Suprapubic skin (tissue), 4 donors: ENCODE data around the gene IL17A. TPM values are rescaled to one million over a fixed set of nuclear protein-coding genes. Genes with fewer than 3 reads are reported as not detected.

Experiments used
- DNase-seq, 2 donors: peaks; one replicate each; pipeline ENCODE4 v3.0.0-alpha.2; 2019; ENCODE audit warnings: low spot score in 2 of 2
- H3K27ac ChIP-seq: fragments of 200-600 bp; sonication (generic); one replicate; pipeline ENCODE4 v1.5.1; 2019
- H3K27me3 ChIP-seq: fragments of 200-600 bp; sonication (generic); one replicate; pipeline ENCODE4 v1.5.1; 2019
- H3K36me3 ChIP-seq: fragments of 200-600 bp; sonication (generic); one replicate; pipeline ENCODE4 v1.5.1; 2019
- H3K4me1 ChIP-seq: fragments of 200-600 bp; sonication (generic); one replicate; pipeline ENCODE4 v1.5.1; 2019
- H3K4me3 ChIP-seq: fragments of 200-600 bp; sonication (generic); one replicate; pipeline ENCODE4 v1.5.1; 2019; ENCODE audit warnings: mild to moderate bottlenecking
- H3K9me3 ChIP-seq: fragments of 200-600 bp; sonication (generic); one replicate; pipeline ENCODE4 v1.5.1; 2019
- EP300 ChIP-seq: sonication (generic); formaldehyde crosslinking; IDR thresholded peaks from one replicate; pipeline ENCODE4 v1.6.1; 2017; ENCODE audit warnings: antibody characterized with exemption
- POLR2A ChIP-seq, 2 donors: fragments of 450-650 bp; IDR thresholded peaks; one replicate each; pipeline ENCODE4 v1.6.1; 2017; ENCODE audit warnings: antibody characterized with exemption in 2 of 2, mild to moderate bottlenecking in 2 of 2, moderate library complexity in 2 of 2
- POLR2AphosphoS5 ChIP-seq, 3 donors: sonication (generic); formaldehyde crosslinking; IDR thresholded peaks; one replicate each; pipeline ENCODE4 v1.6.1; 2017; ENCODE audit warnings: antibody characterized with exemption in 3 of 3
- WGBS: methylation state at CpG from one replicate; pipeline ENCODE4 v1.1.5; 2018; 5-methylcytosine and 5-hydroxymethylcytosine counted together
- total RNA-seq, 4 donors: library from RNA; depleted of rRNA; stranded (reverse); fragments of >200 nt; gene quantifications; one replicate each; pipeline ENCODE4 v1.1.0, GENCODE V29; 2016
- TF ChIP-seq, protein P1 (sequence below), 2 donors: fragments of 200-600 bp in 1 of 2; fragments of 450-650 bp in 1 of 2; sonication (generic) in 1 of 2; IDR thresholded peaks; one replicate each; pipeline ENCODE4 v1.5.1; 2016 to 2019; ENCODE audit warnings: antibody characterized with exemption in 2 of 2, mild to moderate bottlenecking in 1 of 2, moderate library complexity in 1 of 2

The IL17A gene
- total RNA-seq, 4 donors from 2014 or later = not detected

DNA sequence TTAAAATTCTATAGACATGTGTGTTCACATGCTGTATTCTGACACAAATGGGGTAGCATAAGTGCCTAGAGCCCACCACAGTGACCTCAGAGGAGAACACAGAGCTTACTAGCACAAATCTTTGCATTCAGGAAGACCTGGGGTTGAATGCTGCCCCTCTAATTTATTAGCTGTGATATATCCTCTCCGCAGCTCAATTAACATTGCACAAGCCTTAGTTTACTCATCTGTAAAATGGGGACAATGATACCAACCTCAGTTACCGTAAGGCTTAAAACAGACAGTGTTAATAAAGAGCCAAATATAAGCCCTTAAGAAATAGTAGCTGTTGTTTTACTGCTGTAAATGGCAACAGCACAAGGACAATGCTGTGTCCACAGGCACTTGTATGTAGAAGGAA lies 36.2 kb upstream of the IL17A start:
- TF ChIP-seq EP300 (no peak), POLR2A (IDR thresholded peaks at IDR 0.05) (no peak), POLR2AphosphoS5 (IDR thresholded peaks at IDR 0.05) (no peak)
- TF ChIP-seq, protein P1, sequence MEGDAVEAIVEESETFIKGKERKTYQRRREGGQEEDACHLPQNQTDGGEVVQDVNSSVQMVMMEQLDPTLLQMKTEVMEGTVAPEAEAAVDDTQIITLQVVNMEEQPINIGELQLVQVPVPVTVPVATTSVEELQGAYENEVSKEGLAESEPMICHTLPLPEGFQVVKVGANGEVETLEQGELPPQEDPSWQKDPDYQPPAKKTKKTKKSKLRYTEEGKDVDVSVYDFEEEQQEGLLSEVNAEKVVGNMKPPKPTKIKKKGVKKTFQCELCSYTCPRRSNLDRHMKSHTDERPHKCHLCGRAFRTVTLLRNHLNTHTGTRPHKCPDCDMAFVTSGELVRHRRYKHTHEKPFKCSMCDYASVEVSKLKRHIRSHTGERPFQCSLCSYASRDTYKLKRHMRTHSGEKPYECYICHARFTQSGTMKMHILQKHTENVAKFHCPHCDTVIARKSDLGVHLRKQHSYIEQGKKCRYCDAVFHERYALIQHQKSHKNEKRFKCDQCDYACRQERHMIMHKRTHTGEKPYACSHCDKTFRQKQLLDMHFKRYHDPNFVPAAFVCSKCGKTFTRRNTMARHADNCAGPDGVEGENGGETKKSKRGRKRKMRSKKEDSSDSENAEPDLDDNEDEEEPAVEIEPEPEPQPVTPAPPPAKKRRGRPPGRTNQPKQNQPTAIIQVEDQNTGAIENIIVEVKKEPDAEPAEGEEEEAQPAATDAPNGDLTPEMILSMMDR (IDR thresholded peaks at IDR 0.05) = no peak
- H3K9me3 ChIP-seq = no peaks in the 10 kb centered on the region
- no peak for DNase-seq
- H3K4me1 ChIP-seq = no peaks in the 10 kb centered on the region
- H3K4me3 ChIP-seq = no peak overlapping the region
- H3K27ac ChIP-seq = no peak overlapping the region
- H3K36me3 ChIP-seq = no peaks in the 10 kb centered on the region
- peaks cover 7% of the 10 kb centered on the region for H3K27me3 ChIP-seq
- 95% methylated on average over 2 of the region's 2 CpGs for WGBS

DNA sequence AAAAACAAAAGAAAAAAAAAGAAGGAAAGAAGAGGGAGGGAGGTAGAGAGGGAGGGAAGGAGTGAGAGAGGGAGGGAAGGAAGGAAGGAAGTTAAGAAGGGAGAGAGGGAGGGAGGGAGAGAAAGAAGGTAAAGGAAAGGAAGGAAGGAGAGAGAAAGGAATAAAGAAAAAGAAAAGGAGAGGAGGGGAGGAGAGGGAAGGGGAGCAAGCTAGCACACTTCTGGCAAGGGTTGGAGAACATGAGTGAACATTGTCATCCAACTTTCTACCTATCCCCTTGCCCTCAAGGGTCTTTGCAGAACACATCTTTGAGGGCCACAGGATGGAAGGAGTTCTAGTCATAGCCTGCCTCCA lies 34.1 kb upstream of the IL17A start:
- H3K9me3 ChIP-seq = no peaks in the 10 kb centered on the region
- DNase-seq = no peak
- H3K4me3 ChIP-seq = no peak overlapping the region
- TF ChIP-seq POLR2AphosphoS5 (IDR thresholded peaks at IDR 0.05) = no peak
- TF ChIP-seq EP300 = no peak
- TF ChIP-seq, protein P1 (IDR thresholded peaks at IDR 0.05) = no peak
- no peak for TF ChIP-seq POLR2A (IDR thresholded peaks at IDR 0.05)
- H3K27ac ChIP-seq = no peak overlapping the region
- H3K4me1 ChIP-seq = no peaks in the 10 kb centered on the region
- no peaks in the 10 kb centered on the region for H3K36me3 ChIP-seq
- no peaks in the 10 kb centered on the region for H3K27me3 ChIP-seq

DNA sequence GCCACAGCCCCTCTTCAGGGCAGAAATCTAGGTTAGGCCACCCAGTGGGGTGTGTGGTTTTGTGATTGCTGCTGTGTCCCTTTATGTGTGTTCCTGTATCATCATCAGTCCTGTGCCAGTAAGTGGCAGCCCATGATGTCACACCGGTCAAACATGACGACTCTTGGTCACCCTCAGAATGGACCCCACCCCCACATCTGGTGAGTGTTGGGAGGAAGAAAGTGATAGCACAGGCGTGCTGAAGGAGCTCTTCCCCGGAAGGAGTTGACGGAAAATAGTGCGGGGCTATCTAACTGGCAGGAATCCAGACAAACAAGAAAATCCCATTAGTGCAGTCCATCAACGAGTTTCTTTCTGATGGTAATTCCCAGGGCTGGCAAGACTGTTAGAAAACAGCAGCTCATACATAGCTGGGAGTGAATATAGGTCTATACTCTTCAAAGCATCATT lies 33.4 kb upstream of the IL17A start:
- WGBS = 68% methylated on average over 7 of the region's 7 CpGs
- no peak for DNase-seq

DNA sequence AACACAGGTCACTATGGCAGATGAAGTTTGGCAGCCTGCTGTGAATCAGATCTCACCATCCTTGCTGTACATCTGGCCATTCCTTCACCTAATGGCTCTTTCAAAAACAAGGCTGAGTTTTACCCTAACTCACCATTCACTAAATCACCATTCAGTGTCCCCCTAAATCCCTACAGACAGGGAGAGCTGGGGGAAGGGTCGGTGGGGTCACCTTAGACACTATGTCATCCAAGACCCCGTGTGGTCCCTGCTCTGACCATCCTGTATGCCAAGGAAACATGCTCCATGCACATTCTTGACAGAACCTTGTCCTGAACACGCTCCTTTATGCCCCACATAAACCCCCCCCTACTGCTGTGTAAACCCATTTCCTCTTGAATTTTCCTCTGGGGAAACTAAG lies 31.8 kb upstream of the IL17A start:
- TF ChIP-seq POLR2A (IDR thresholded peaks at IDR 0.05) (no peak), POLR2AphosphoS5 (IDR thresholded peaks at IDR 0.05) (no peak), EP300 (no peak)
- TF ChIP-seq, protein P1 (IDR thresholded peaks at IDR 0.05) = no peak
- Histone ChIP-seq H3K4me1 (no peaks in the 10 kb centered on the region), H3K4me3 (no peak overlapping the region), H3K9me3 (no peaks in the 10 kb centered on the region), H3K27ac (no peak overlapping the region), H3K36me3 (no peaks in the 10 kb centered on the region), H3K27me3 (peaks cover 3% of the 10 kb centered on the region)
- 52% methylated on average over 3 of the region's 3 CpGs for WGBS
- no peak for DNase-seq

More for the DNA sequence above, 33.4 kb upstream of the IL17A start:
- no peaks in the 10 kb centered on the region for H3K27me3 ChIP-seq
- H3K4me1 ChIP-seq = no peaks in the 10 kb centered on the region
- H3K4me3 ChIP-seq = no peak overlapping the region
- H3K36me3 ChIP-seq = no peaks in the 10 kb centered on the region
- TF ChIP-seq POLR2A (IDR thresholded peaks at IDR 0.05) = no peak
- TF ChIP-seq POLR2AphosphoS5 (IDR thresholded peaks at IDR 0.05) = no peak
- TF ChIP-seq, protein P1 (IDR thresholded peaks at IDR 0.05) = no peak
- no peak for TF ChIP-seq EP300
- no peaks in the 10 kb centered on the region for H3K9me3 ChIP-seq
- no peak overlapping the region for H3K27ac ChIP-seq

DNA sequence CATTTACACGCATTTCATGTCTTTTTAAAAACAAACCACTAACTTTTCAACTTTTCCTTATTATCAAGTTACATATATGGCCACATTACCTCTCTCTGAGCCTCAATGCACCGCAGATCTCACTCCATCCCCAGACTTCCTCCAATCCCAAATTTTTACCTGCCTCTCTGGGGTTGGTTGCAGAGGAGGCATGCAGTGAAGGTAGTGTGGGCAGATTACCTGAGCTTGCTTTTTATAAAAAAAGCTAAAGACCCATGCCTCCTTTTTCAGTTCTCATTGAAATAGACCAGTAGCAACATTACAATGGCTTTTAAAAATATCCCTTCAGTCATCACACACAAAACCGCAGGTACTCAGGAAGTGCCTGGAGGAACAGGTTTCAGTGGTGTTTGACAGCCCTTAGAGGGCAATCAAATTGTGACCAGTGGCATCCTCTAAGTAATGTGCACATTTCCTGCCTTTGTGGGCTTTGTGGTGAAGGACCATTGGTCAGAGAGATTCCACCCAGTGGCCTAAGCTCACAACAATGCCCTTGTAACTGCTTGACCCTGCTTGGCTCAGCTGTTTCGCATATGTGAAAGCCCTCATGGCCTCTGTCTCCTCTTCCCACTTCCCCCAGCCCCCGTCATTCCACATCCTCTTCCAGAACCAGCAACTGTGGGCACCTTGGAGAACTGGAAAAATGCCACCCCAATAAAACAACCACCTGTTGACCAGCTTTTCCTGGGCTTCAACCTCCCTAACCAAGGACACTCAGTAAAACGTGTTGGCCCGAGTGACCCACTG lies 30.2 kb upstream of the IL17A start:
- no peaks in the 10 kb centered on the region for H3K4me1 ChIP-seq
- H3K9me3 ChIP-seq = no peaks in the 10 kb centered on the region
- peaks cover 5% of the 10 kb centered on the region for H3K27me3 ChIP-seq
- H3K4me3 ChIP-seq = no peak overlapping the region
- DNase-seq = no peak
- no peak for TF ChIP-seq EP300
- no peak for TF ChIP-seq POLR2A (IDR thresholded peaks at IDR 0.05)
- no peak for TF ChIP-seq POLR2AphosphoS5 (IDR thresholded peaks at IDR 0.05)
- TF ChIP-seq, protein P1 (IDR thresholded peaks at IDR 0.05) = no peak
- H3K36me3 ChIP-seq = no peaks in the 10 kb centered on the region
- 59% methylated on average over 7 of the region's 7 CpGs for WGBS
- H3K27ac ChIP-seq = no peak overlapping the region
